K562 (cell line): ENCODE data around the gene ST8SIA1. TPM values are rescaled to one million over a fixed set of nuclear protein-coding genes. Genes with fewer than 3 reads are reported as not detected.

Experiments
- CTCF ChIP-seq, 3 experiments: IDR thresholded peaks in 2 of 3; conservative IDR thresholded peaks in 1 of 3; 2 replicates each; pipeline ENCODE4 v1.5.1; 2011 to 2012; ENCODE audit warnings: low read length in 3 of 3, mild to moderate bottlenecking in 3 of 3, control low read depth in 2 of 3, improper control_type of control experiment in 1 of 3, inconsistent platforms in 1 of 3, low read depth in 1 of 3, mixed read lengths in 1 of 3, moderate library complexity in 1 of 3; ENCODE audit not compliant: insufficient read depth in 2 of 3
- NEUROD1 ChIP-seq: fragments of 150-350 bp; IDR thresholded peaks from 2 replicates; pipeline ENCODE4 v1.6.1; 2014; ENCODE audit warnings: borderline replicate concordance, low read length, low read depth; ENCODE audit not compliant: partially characterized antibody
- NR4A1 ChIP-seq, 2 experiments: fragments of 250-450 bp in 1 of 2; fragments of 450-650 bp in 1 of 2; sonication (Bioruptor Pico) in 1 of 2; IDR thresholded peaks; 2 replicates each; pipeline versions ENCODE4 v1.4.0 to v1.6.1; 2016 to 2020; ENCODE audit warnings: mild to moderate bottlenecking in 2 of 2, missing compliant biosample characterization in 1 of 2, missing genetic modification characterization in 1 of 2, moderate library complexity in 1 of 2
- POLR2AphosphoS5 ChIP-seq: IDR thresholded peaks from 2 replicates; pipeline ENCODE4 v1.6.1; 2011; ENCODE audit warnings: mild to moderate bottlenecking, low read depth, low read length, moderate library complexity; ENCODE audit not compliant: control insufficient read depth, insufficient read depth
- SMARCC2 ChIP-seq: fragments of 450-650 bp; IDR thresholded peaks from 2 replicates; pipeline ENCODE4 v1.6.1; 2017; ENCODE audit warnings: antibody characterized with exemption, moderate library complexity, mild to moderate bottlenecking, low read depth
- SRSF1 ChIP-seq: fragments of 200-400 bp; formaldehyde crosslinking; IDR thresholded peaks from 2 replicates; pipeline ENCODE4 v1.6.1; 2017; ENCODE audit warnings: mild to moderate bottlenecking, low read depth, low read length, moderate library complexity
- STAT6 ChIP-seq: sonication (generic); formaldehyde crosslinking; IDR thresholded peaks from 2 replicates; pipeline ENCODE4 v1.8.1; 2023; ENCODE audit warnings: mild to moderate bottlenecking, missing genetic modification reagents
- WHSC1 ChIP-seq: IDR thresholded peaks from one replicate; pipeline ENCODE4 v1.6.1; 2012; ENCODE audit warnings: low read length, control low read depth, inconsistent platforms
- ZSCAN29 ChIP-seq: fragments of 450-650 bp; IDR thresholded peaks from 2 replicates; pipeline ENCODE4 v1.6.1; 2017
- polyA plus RNA-seq, 8 experiments: library from polyadenylated mRNA; depleted of rRNA in 4 of 8; stranded (reverse) in 5 of 8; unstranded in 3 of 8; fragments of >200 nt; fragmentation: Nextera tagmentation in 2 of 8; fragmentation: Illumina TruSeq in 1 of 8; extraction: Ambion mirVana in 2 of 8; extraction: Trizol in 1 of 8; gene quantifications; 2 replicates each; pipeline versions ENCODE4 v1.2.1 to v1.2.3, GENCODE V29; 2011 to 2014; ENCODE audit warnings: inconsistent platforms in 1 of 8, missing spikeins in 1 of 8
- total RNA-seq, 7 experiments: library from RNA; depleted of rRNA in 6 of 7; stranded (reverse); fragments of >200 nt in 6 of 7; fragmentation: Illumina TruSeq in 2 of 7; extraction: Trizol in 2 of 7; gene quantifications; 2 replicates each; pipeline versions ENCODE4 v1.2.1 to v1.2.3, GENCODE V29; 2011 to 2021; ENCODE audit warnings: low replicate concordance in 1 of 7
- TF ChIP-seq, protein P1 (sequence below), 2 experiments: fragments of 450-650 bp in 1 of 2; sonication (generic) in 1 of 2; formaldehyde crosslinking in 1 of 2; IDR thresholded peaks in 1 of 2; conservative IDR thresholded peaks in 1 of 2; 2 replicates each; pipeline versions ENCODE4 v1.6.1 to v1.8.1; 2016 to 2023; ENCODE audit warnings: mild to moderate bottlenecking in 2 of 2, moderate library complexity in 2 of 2, inconsistent platforms in 1 of 2, missing genetic modification reagents in 1 of 2
- TF ChIP-seq, protein P2 (sequence below): fragments of 450-650 bp; formaldehyde crosslinking; IDR thresholded peaks from 2 replicates; pipeline ENCODE4 v1.4.0; 2020; ENCODE audit warnings: mild to moderate bottlenecking, moderate library complexity

The ST8SIA1 gene
- total and polyA plus RNA-seq, 9 of the 15 experiments (the other 6 are each of a cell fraction or from before 2014, with no cell fraction given): 0.86 to 26.3 (median 4.3) TPM

- TF ChIP-seq ZSCAN29: no peak
- no peak for TF ChIP-seq POLR2AphosphoS5
- TF ChIP-seq, protein P1, sequence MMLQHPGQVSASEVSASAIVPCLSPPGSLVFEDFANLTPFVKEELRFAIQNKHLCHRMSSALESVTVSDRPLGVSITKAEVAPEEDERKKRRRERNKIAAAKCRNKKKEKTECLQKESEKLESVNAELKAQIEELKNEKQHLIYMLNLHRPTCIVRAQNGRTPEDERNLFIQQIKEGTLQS (IDR thresholded peaks at IDR 0.05): no peak
- TF ChIP-seq, protein P1 (CRISPR knock-in tag; conservative IDR thresholded peaks at IDR 0.05): no peak
- TF ChIP-seq CTCF (IDR thresholded peaks at IDR 0.05 in 2 of 3, conservative IDR thresholded peaks at IDR 0.05 in 1 of 3; ENCODE audit: insufficient read depth in 2 of 3, low read depth in 1 of 3, low read length in 3 of 3): no peak
- TF ChIP-seq STAT6 (CRISPR knock-in tag): no peak
- no peak for TF ChIP-seq SRSF1
- no peak for TF ChIP-seq NR4A1 (CRISPR knock-in tag; IDR thresholded peaks at IDR 0.05)
- TF ChIP-seq NR4A1 (tag; IDR thresholded peaks at IDR 0.05): no peak
- TF ChIP-seq, protein P2, sequence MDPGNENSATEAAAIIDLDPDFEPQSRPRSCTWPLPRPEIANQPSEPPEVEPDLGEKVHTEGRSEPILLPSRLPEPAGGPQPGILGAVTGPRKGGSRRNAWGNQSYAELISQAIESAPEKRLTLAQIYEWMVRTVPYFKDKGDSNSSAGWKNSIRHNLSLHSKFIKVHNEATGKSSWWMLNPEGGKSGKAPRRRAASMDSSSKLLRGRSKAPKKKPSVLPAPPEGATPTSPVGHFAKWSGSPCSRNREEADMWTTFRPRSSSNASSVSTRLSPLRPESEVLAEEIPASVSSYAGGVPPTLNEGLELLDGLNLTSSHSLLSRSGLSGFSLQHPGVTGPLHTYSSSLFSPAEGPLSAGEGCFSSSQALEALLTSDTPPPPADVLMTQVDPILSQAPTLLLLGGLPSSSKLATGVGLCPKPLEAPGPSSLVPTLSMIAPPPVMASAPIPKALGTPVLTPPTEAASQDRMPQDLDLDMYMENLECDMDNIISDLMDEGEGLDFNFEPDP (CRISPR knock-in tag): no peak
- no peak for TF ChIP-seq SMARCC2
- TF ChIP-seq NEUROD1: no peak
- TF ChIP-seq WHSC1: no peak
Observed at GRCh38 chr12:22304341-22304740, 30.2 kb downstream of the ST8SIA1 start (continued).
